Muscle layer of colon (tissue), 2 donors: ENCODE measurements around the gene BEGAIN.

Experiments used
- H3K27ac ChIP-seq: one replicate; pipeline ENCODE4 v1.7.0; 2013; ENCODE audit warnings: low read depth, mild to moderate bottlenecking, low read length, moderate library complexity
- H3K27me3 ChIP-seq, 2 donors: one replicate each; pipeline ENCODE4 v1.7.0; 2013; ENCODE audit warnings: low read length in 2 of 2, mild to moderate bottlenecking in 2 of 2; ENCODE audit not compliant: insufficient read depth in 2 of 2, control insufficient read depth in 1 of 2
- H3K36me3 ChIP-seq: one replicate; pipeline ENCODE4 v1.7.0; 2013; ENCODE audit warnings: mild to moderate bottlenecking, low read length; ENCODE audit not compliant: insufficient read depth
- H3K4me1 ChIP-seq: one replicate; pipeline ENCODE4 v1.7.0; 2013; ENCODE audit warnings: mild to moderate bottlenecking, low read length; ENCODE audit not compliant: insufficient read depth
- H3K4me3 ChIP-seq, 2 donors: one replicate each; pipeline ENCODE4 v1.7.0; 2013; ENCODE audit warnings: low read length in 2 of 2, low read depth in 1 of 2, mild to moderate bottlenecking in 1 of 2, moderate library complexity in 1 of 2
- H3K9ac ChIP-seq: one replicate; pipeline ENCODE4 v1.7.0; 2013; ENCODE audit warnings: low read length
- H3K9me3 ChIP-seq: one replicate; pipeline ENCODE4 v1.7.0; 2013; ENCODE audit warnings: mild to moderate bottlenecking, low read length
- donor health status: abdominal sarcoma.
- donor health status: Adenocarcinoma of cecum.

Gene BEGAIN

GRCh38 chr14:100549834-100550625, 37.2 kb downstream of the BEGAIN start:
- H3K4me1 ChIP-seq, result peaks cover 5% of the 10 kb centered on the region
- H3K9me3 ChIP-seq, result no peaks in the 10 kb centered on the region
- no peaks in the 10 kb centered on the region for H3K27me3 ChIP-seq
- H3K27ac ChIP-seq, result no peak overlapping the region
- H3K9ac ChIP-seq, result no peak overlapping the region
- H3K4me3 ChIP-seq, result no peak overlapping the region
- no peaks in the 10 kb centered on the region for H3K36me3 ChIP-seq

GRCh38 chr14:100548939-100549338, 38.3 kb downstream of the BEGAIN start:
- Histone ChIP-seq H3K4me3 (no peak overlapping the region), H3K4me1 (peaks cover 5% of the 10 kb centered on the region), H3K27ac (no peak overlapping the region), H3K9me3 (no peaks in the 10 kb centered on the region), H3K9ac (no peak overlapping the region), H3K27me3 (no peaks in the 10 kb centered on the region), H3K36me3 (no peaks in the 10 kb centered on the region)

GRCh38 chr14:100548295-100548655, 38.9 kb downstream of the BEGAIN start:
- Histone ChIP-seq H3K27ac (no peak overlapping the region), H3K4me1 (peaks cover 5% of the 10 kb centered on the region), H3K36me3 (no peaks in the 10 kb centered on the region), H3K9ac (no peak overlapping the region), H3K4me3 (no peak overlapping the region), H3K27me3 (no peaks in the 10 kb centered on the region), H3K9me3 (no peaks in the 10 kb centered on the region)

- H3K9me3 ChIP-seq, result no peaks in the 10 kb centered on the region
- no peaks in the 10 kb centered on the region for H3K27me3 ChIP-seq
- H3K4me3 ChIP-seq, result no peak overlapping the region
- peaks cover 5% of the 10 kb centered on the region for H3K4me1 ChIP-seq
- H3K27ac ChIP-seq, result peak overlapping the region; percentile 12
- H3K9ac ChIP-seq, result no peak overlapping the region
- no peaks in the 10 kb centered on the region for H3K36me3 ChIP-seq
These were observed 39.5 kb downstream of the BEGAIN start for GRCh38 chr14:100547633-100548294.

DNA sequence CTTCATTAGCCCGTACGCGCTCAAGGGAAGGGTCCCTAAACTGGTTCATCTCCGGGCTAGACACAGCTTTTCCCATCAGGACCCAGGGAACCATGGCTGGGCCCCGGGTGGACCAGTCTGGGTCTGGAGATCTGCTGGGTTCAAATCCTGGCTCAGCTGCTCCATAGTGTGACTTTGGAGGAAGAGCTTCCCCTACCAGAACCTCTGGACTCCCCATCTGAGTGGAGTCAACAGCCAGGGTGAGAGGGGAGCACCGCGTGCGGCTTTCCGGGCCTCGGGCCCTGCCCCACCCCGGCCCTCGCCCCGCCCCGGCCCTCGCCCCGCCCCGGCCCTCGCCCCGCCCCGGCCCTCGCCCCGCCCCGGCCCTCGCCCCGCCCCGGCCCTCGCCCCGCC, 41.2 kb downstream of the BEGAIN start:
- no peaks in the 10 kb centered on the region for H3K27me3 ChIP-seq
- no peak overlapping the region for H3K4me3 ChIP-seq
- no peaks in the 10 kb centered on the region for H3K9me3 ChIP-seq
- H3K27ac ChIP-seq, result no peak overlapping the region
- no peaks in the 10 kb centered on the region for H3K36me3 ChIP-seq
- H3K4me1 ChIP-seq, result peaks cover 5% of the 10 kb centered on the region
- H3K9ac ChIP-seq, result no peak overlapping the region

DNA sequence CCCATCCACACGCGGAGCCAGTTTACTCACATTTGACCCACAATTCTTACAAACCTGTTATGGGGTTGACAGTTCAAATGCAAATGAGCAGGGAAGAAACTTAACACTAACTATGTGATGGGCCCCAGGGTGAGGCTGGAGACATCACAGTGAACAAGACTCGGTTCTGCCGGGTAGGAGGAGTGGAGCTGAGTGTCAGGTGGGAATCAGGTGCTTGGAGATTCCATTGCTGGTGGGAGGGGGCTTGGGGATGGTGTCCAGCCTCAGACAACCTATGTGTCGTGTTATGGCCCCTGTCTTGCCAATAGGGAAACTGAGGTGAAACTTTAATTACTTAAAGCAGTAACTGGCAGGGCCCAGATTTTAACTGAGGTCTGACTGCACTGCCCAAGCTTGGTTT, 41.9 kb downstream of the BEGAIN start:
- H3K4me3 ChIP-seq, result no peak overlapping the region
- H3K27me3 ChIP-seq, result no peaks in the 10 kb centered on the region
- no peak overlapping the region for H3K9ac ChIP-seq
- H3K4me1 ChIP-seq, result peaks cover 5% of the 10 kb centered on the region
- H3K9me3 ChIP-seq, result no peaks in the 10 kb centered on the region
- no peak overlapping the region for H3K27ac ChIP-seq
- no peaks in the 10 kb centered on the region for H3K36me3 ChIP-seq

GRCh38 chr14:100544506-100545141, 42.6 kb downstream of the BEGAIN start:
- Histone ChIP-seq H3K27me3 (no peaks in the 10 kb centered on the region), H3K9ac (no peak overlapping the region), H3K27ac (no peak overlapping the region), H3K4me3 (no peak overlapping the region), H3K4me1 (peaks cover 5% of the 10 kb centered on the region), H3K36me3 (no peaks in the 10 kb centered on the region), H3K9me3 (no peaks in the 10 kb centered on the region)

DNA sequence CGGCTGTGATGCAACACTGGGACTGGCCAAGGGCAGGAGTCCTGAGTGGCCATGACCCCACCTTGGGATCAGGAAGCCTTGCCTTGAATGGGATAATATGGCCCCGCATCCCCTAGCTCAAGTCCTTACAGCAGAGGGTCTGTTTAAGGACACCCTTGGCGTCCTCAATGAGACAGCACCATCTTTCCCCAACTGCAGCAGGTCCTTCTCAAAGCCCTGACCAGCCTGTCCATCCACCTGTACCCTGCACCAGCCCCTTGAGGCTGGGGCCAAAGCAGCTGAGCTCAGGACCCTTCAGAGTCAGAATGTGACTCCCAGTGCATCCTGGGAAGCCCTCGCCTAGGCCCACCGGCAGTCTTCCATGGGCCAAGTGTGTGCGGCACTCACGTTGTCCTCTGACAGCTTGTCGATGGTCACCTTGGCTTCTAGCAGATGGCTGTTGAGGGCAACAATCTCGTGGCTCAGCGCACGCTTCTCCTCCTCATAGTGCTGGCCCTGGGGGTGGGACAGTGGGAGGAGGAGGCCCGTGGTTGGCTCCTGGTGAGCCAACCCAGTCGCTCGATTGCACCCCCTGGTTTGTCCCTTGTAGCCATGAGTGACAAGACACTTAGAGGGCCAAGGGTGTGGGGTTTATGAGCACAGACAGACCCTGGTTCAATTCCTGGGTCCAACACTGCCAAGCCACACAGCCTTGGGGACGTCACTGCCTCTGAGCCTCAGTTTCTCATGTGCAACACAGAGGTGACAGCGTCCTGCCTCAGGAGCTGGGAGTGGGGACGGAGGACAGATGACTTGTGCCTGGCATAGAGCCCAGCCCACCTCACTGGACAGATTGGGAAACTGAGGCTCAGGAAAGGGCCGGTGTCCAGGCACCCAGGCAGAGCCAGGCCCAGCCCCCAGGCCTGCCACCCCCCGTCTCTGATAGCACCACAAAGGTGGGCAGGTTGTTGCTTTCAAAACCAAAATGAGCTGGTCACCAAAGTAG, 43.5 kb downstream of the BEGAIN start:
- Histone ChIP-seq H3K9me3 (no peaks in the 10 kb centered on the region), H3K27ac (no peak overlapping the region)

DNA sequence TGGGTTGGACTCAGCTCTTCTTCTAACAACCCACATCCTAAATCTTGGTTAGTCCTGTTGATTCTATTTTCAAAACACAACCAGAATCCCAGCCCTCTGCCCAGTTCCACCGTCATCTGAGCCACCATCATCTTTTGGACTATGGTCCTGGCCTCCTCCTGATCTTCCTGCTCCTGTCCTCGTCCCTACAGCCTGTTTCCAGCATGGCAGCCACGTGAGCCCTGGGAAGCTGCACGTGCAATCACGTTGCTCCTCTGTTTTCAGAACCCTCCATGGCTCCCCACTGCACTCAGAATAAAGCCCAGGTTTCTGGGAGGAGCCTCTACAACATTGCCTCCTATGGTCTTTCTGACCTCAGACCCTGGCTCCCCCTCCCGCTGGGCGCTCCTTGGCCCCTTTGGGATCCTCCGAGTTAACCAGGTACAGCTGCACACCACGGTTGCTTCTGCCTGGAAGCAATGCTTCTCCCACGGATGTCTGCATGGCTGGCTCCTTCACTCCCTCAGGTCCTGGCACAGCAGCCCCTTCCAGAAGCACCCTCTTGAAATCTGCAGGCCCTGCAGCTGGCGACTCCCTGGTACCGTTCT, 44.5 kb downstream of the BEGAIN start:
- H3K9me3 ChIP-seq, result no peaks in the 10 kb centered on the region
- no peaks in the 10 kb centered on the region for H3K36me3 ChIP-seq
- no peak overlapping the region for H3K4me3 ChIP-seq
- peaks cover 5% of the 10 kb centered on the region for H3K4me1 ChIP-seq
- no peak overlapping the region for H3K9ac ChIP-seq
- no peaks in the 10 kb centered on the region for H3K27me3 ChIP-seq
- no peak overlapping the region for H3K27ac ChIP-seq

More for the DNA sequence above, 43.5 kb downstream of the BEGAIN start:
- Histone ChIP-seq H3K4me1 (peaks cover 5% of the 10 kb centered on the region), H3K36me3 (no peaks in the 10 kb centered on the region), H3K27me3 (no peaks in the 10 kb centered on the region), H3K9ac (no peak overlapping the region), H3K4me3 (no peak overlapping the region)

GRCh38 chr14:100541621-100542560, 45.3 kb downstream of the BEGAIN start:
- no peak overlapping the region for H3K9ac ChIP-seq
- H3K27ac ChIP-seq, result no peak overlapping the region
- H3K27me3 ChIP-seq, result no peaks in the 10 kb centered on the region

More at GRCh38 chr14:100541621-100542560, 45.3 kb downstream of the BEGAIN start:
- peaks cover 4% of the 10 kb centered on the region for H3K4me1 ChIP-seq
- no peaks in the 10 kb centered on the region for H3K36me3 ChIP-seq
- no peaks in the 10 kb centered on the region for H3K9me3 ChIP-seq
- no peak overlapping the region for H3K4me3 ChIP-seq
